HuH-7.5 (cell line): ENCODE measurements around the gene ZCWPW2.

Experiments
- DNase-seq: peaks from one replicate; pipeline ENCODE4 v3.0.0; 2011; ENCODE audit warnings: low spot score

The ZCWPW2 gene

GRCh38 chr3:28348629-28349468 lies at the start of gene ZCWPW2, which contains the start of gene AZI2:
Gene ZCWPW2, plus strand, starts transcription at chr3:28348721. Its CDS starts 64,348 bp downstream, at chr3:28413069.
Gene AZI2, minus strand, starts transcription at chr3:28348824. Its CDS starts 8,207 bp downstream, at chr3:28340617.
- peak; percentile 65 for DNase-seq

- no peak for DNase-seq
Observed at GRCh38 chr3:28299705-28300104, 48.8 kb upstream of the ZCWPW2 start.

DNA sequence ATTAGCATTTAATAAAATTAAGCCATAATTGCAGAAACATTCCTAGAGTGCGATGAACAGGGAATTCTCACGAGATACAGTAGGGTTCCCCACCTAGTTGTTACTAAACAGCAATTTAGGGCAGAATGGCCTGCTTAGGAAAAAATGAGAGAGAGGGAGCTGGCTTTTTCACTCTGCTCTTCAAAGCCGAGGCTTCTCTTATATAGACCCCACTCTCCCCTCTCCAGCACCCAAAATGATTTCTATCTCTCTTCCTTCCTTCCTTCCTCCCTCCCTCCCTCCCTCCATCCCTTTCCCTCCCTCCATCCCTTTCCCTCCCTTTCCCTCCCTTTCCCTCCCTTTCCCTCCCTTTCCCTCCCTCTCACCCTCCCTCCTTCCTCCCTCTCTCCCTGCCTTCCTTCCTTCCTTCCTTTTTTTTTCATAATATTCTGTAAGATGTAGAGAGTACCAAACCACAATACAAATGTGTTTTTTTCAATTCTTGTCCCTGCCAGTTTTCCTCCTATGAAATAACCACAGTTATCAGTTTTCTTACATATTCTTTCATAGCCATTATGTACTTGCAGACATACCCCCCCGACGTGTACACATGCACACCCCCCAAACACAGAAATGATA lies 48.1 kb upstream of the ZCWPW2 start:
- no peak for DNase-seq

DNA sequence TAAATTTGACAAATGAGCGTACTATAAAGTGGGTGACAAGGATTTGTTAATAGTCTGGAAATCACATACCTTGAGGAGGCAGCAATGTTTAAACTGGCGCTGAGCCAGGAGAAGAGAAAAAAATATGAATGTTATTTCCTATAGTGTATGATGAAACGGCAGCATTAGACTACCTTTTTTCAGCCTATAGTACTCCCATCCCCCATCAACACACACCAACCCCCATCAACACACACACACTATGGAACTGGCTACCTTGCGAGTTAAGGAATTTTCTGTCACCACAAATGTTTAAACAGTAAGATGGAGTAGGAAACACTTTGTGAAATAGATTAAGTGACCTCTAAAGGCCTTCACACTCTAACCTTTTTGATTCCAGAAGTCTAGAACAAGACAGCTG lies 46.8 kb upstream of the ZCWPW2 start:
- DNase-seq = no peak

- no peak for DNase-seq
Observed at GRCh38 chr3:28308196-28308595, 40.3 kb upstream of the ZCWPW2 start.

DNA sequence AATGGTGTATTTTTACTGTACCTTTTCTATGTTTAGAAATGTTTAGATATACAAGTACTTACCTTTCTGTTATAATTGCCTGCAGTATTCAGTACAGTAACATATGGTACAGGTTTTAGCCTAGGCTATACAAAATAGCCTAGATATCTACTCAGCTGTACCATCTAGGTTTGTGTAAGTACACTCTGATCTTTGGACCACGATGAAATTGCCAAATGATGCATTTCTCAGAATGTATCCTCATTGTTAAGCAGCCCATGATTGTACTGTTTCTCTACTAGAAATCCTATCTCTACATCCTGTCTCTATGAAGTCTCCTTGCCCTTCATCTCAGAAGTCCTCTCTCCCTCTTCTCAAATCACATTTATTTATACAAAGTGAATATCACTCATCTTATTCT lies 32.8 kb upstream of the ZCWPW2 start:
- no peak for DNase-seq

GRCh38 chr3:28316226-28316625 lies 32.3 kb upstream of the ZCWPW2 start:
- DNase-seq = no peak

- DNase-seq = peak; percentile 37
Observed at GRCh38 chr3:28317438-28318022, 31.0 kb upstream of the ZCWPW2 start.

GRCh38 chr3:28320981-28321380 lies 27.5 kb upstream of the ZCWPW2 start:
- no peak for DNase-seq

DNA sequence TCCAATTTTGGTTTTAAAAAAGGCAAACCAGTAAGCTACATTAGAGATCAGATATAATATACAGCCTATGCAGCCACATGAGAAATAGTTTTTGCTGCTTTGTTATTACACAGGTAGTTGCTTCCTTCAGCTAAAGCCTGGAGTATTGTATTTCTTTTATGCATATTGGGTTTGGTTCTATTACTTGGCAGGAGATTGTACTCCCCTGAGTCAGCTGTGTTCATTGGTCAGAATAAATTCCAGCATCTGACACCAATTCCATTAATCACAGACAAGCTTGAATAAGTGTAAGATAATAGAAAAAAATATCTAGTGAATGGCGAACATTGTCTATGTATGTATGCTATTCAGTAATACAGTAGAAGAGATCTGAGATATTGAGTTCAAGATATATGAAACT lies 26.1 kb upstream of the ZCWPW2 start:
- no peak for DNase-seq

DNA sequence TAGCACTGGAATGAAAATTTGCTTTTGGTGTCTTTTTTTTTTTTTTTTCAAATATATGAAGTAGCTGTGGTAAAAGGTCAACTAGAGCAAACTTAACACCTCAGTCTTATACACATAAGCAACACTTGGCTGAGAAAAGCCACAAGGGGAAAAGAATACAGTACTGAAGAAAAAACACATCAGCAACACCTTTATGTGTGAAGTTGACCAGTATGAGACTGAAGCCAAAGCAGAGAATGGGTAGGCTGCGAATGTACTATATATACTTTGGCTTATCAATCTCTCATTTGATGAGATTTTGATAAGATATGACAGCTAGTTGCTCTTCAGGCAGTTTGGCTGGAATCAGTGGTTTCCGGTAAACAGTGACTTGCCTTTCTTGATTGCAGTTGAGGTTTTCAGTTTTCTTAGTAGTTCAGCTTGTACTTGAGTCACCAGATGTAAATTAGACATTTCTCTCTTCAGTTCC lies 22.0 kb upstream of the ZCWPW2 start:
- no peak for DNase-seq

- no peak for DNase-seq
Observed at GRCh38 chr3:28328188-28329151, 20.1 kb upstream of the ZCWPW2 start.

DNA sequence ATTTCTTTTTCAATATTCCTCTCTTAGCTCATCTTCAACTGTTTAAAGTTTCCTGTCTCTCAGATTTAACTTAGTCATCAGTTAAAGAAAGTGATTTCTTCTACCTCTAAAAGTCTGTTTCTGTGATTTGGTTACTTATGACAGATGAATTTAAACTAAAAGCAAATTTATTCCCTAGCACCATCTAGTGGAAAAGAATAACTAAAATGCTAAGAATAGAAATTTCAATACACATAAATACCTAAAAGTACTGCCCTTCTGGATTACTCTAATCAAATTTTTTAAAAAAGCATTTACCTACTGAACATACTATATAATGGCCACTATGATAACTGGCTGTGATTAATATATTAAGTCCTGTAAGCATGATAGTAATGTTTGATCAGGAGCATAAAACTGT lies 14.0 kb upstream of the ZCWPW2 start:
- no peak for DNase-seq

DNA sequence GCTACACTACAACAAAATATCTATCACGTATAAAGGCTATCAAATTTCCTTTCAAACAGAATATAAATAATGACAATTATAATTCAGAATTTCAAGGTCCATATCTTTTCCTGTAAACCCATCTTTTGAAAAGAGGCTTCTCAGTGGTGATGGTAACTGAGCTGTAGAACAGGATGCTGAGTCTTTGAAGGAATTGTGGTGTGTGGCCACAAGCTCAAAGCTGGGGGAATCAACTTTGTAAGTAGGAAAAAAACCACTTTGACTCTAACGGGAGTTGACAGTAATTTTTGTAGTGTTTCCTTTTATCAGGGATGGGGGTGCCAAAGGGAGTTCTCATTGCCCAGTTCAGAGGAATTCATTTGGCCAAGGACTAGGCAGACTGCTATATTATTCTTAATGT lies 13.3 kb upstream of the ZCWPW2 start:
- DNase-seq = no peak

DNA sequence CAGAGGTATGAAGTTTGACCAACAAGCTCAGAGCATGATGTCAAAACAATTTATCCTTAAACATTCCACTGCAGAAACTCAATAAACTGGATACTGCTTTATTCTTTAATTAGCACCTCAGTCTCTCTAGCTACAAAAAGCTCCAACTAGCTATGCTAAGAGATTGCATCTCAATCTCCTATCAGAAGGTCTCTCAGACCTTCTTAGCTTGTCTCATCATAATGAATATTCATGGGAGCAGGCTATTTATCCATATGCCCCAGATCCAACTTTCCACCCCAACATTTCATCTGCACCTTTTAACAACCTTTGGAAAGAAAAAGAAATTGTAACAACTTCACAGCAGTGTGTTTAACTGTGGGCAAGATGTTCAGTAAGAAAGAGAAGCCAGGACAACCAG lies 11.3 kb upstream of the ZCWPW2 start:
- no peak for DNase-seq

- no peak for DNase-seq
Observed at GRCh38 chr3:28343144-28343543, 5.4 kb upstream of the ZCWPW2 start.

DNA sequence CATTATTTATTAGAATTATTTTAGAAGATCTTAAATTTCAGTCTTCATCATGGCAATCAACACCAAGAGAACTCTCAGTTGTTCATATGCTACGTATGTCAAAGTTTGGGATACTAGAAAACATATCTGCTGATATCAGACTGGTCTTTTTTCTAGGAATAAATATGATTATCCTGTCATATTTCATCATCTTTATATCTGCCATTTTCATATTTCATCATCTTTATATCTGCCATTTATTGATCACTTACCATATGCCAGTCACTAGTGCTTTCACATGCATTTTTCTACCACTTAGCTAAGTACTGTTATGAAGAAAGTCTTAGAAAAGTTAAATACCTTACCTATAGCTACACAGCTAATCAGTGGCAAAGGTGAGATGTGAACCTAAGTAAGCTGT lies 2.8 kb upstream of the ZCWPW2 start:
- DNase-seq = no peak

- no peak for DNase-seq
Observed at GRCh38 chr3:28347374-28348264, 902 bp upstream of the ZCWPW2 start.

- DNase-seq = no peak
Observed at GRCh38 chr3:28348265-28348628, 274 bp upstream of the ZCWPW2 start.

GRCh38 chr3:28349469-28350000 lies 1.0 kb downstream of the ZCWPW2 start:
- DNase-seq = no peak

DNA sequence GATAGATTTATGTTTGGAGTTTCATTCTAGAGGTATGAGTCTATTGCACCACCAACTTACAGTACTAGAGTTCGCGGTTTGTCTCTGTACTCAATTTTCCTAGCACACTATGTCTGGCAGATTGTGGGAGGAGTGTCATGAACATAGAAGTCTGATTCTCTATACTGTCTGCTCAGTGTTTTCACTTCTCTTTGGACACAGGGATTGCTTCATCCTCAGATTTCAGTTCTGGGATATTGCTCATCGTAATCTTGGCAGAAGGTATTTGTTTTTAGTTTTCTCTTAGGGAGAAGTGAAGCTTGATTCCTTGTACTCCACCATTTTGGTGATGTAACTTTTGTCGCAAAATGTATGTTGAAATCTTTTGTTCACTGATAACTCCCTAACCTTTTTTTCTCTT lies 27.9 kb downstream of the ZCWPW2 start:
- no peak for DNase-seq
